GM12878 (cell line): ENCODE data around the gene ARHGEF3. TPM values are rescaled to one million over a fixed set of nuclear protein-coding genes. Genes with fewer than 3 reads are reported as not detected.
A peak's percentile ranks its signal among the peaks of the same experiment; 100 is the strongest.

Source experiments
- ATAC-seq: fragments of 200-7000 bp; cut with Tn5 transposase; 3 replicates; pipeline ENCODE4 v1.9.1; 2020; ENCODE audit warnings: mild to moderate bottlenecking, moderate library complexity
- BruUV-seq: library from RNA; stranded (reverse); fragments of 400-500 nt; replicated peaks from 2 replicates; lab custom pipeline; 2021; lab: Mats Ljungman, UMichigan
- CTCF ChIA-PET: fragments of 300-600 bp; sonication (Branson Sonifier 250); formaldehyde crosslinking; extraction: SDS; loops from one replicate; lab custom pipeline; 2021; ENCODE audit warnings: inconsistent platforms; lab: Yijun Ruan, JAX
- POLR2A ChIA-PET: fragments of 350-600 bp; formaldehyde crosslinking; extraction: SDS; loops from one replicate; lab custom pipeline; 2021; ENCODE audit warnings: inconsistent platforms; lab: Charles Lee
- RAD21 ChIA-PET: fragments of 300-600 bp; sonication (Branson Sonifier 250); formaldehyde crosslinking; loops from one replicate; lab custom pipeline; 2023; ENCODE audit warnings: antibody characterized with exemption; ENCODE audit not compliant: unreplicated experiment; lab: Charles Lee
- SMC1A ChIA-PET: fragments of 300-600 bp; sonication (Branson Sonifier 250); formaldehyde crosslinking; loops from one replicate; lab custom pipeline; 2023; ENCODE audit not compliant: unreplicated experiment, uncharacterized antibody; lab: Charles Lee
- DNase-seq: peaks from one replicate; pipeline ENCODE4 v3.0.0-alpha.2; 2011; ENCODE audit warnings: low read depth, low spot score
- FAIRE-seq: peaks from 3 replicates; lab custom pipeline; 2011; peaks lifted over from hg19 to GRCh38; lab: Jason Lieb, UNC
- H2AFZ ChIP-seq: 2 replicates; pipeline ENCODE4 v1.6.0; 2011; ENCODE audit warnings: low read depth, low read length, control low read depth; ENCODE audit not compliant: control insufficient read depth
- H3K27ac ChIP-seq: 2 replicates; pipeline ENCODE4 v1.5.1; 2011; ENCODE audit warnings: control low read depth; ENCODE audit not compliant: control insufficient read depth, insufficient read depth
- H3K27me3 ChIP-seq, 2 experiments: replicated peaks in 1 of 2; 2 replicates each; pipeline versions ENCODE4 v1.6.0 to v1.6.1; 2011; ENCODE audit warnings: low read length in 1 of 2; ENCODE audit not compliant: control insufficient read depth in 2 of 2, insufficient read depth in 2 of 2
- H3K36me3 ChIP-seq, 2 experiments: 2 replicates each; pipeline ENCODE4 v1.5.1; 2011; ENCODE audit warnings: low read length in 1 of 2; ENCODE audit not compliant: control insufficient read depth in 2 of 2, insufficient read depth in 2 of 2
- H3K4me1 ChIP-seq: 2 replicates; pipeline ENCODE4 v1.6.1; 2011; ENCODE audit warnings: mild to moderate bottlenecking, low read length, moderate library complexity, mixed read lengths; ENCODE audit not compliant: control insufficient read depth, insufficient read depth
- H3K4me2 ChIP-seq: 2 replicates; pipeline ENCODE4 v1.6.0; 2011; ENCODE audit warnings: control low read depth; ENCODE audit not compliant: control insufficient read depth, insufficient read depth
- H3K4me3 ChIP-seq: fragments of 200-600 bp; sonication (generic); 2 replicates; pipeline ENCODE4 v1.5.1; 2016
- H3K79me2 ChIP-seq: 2 replicates; pipeline ENCODE4 v1.6.0; 2011; ENCODE audit warnings: low read length; ENCODE audit not compliant: control insufficient read depth, insufficient read depth
- H3K9ac ChIP-seq: 2 replicates; pipeline ENCODE4 v1.8.0; 2011; ENCODE audit warnings: low read length, control low read depth, mixed read lengths; ENCODE audit not compliant: control insufficient read depth, insufficient read depth
- H3K9me3 ChIP-seq: replicated peaks from 3 replicates; pipeline ENCODE4 v1.5.1; 2011; ENCODE audit warnings: mild to moderate bottlenecking, low read length; ENCODE audit not compliant: control insufficient read depth, insufficient read depth
- H4K20me1 ChIP-seq: 2 replicates; pipeline ENCODE4 v1.6.0; 2011; ENCODE audit not compliant: control insufficient read depth, insufficient read depth
- GATAD2B ChIP-seq: fragments of 450-650 bp; conservative IDR thresholded peaks from 2 replicates; pipeline ENCODE4 v1.6.1; 2017; ENCODE audit warnings: low read depth, mild to moderate bottlenecking, moderate library complexity
- MYC ChIP-seq: IDR thresholded peaks from 2 replicates; pipeline ENCODE4 v1.6.1; 2011; ENCODE audit warnings: mild to moderate bottlenecking, low read length, moderate library complexity, inconsistent platforms; ENCODE audit not compliant: insufficient read depth, insufficient replicate concordance, insufficient read length, severe bottlenecking
- SMAD5 ChIP-seq: IDR thresholded peaks from 2 replicates; pipeline ENCODE4 v1.6.1; 2016; ENCODE audit warnings: antibody characterized with exemption, low read depth
- ZBED1 ChIP-seq: IDR thresholded peaks from 2 replicates; pipeline ENCODE4 v1.6.1; 2016; ENCODE audit warnings: borderline replicate concordance
- ZBTB11 ChIP-seq: fragments of 450-650 bp; formaldehyde crosslinking; IDR thresholded peaks from 2 replicates; pipeline ENCODE4 v1.5.0; 2022; ENCODE audit warnings: mild to moderate bottlenecking, missing genetic modification characterization
- ZBTB40 ChIP-seq: fragments of 450-650 bp; IDR thresholded peaks from 2 replicates; pipeline ENCODE4 v1.6.1; 2016; ENCODE audit warnings: mild to moderate bottlenecking, moderate library complexity, borderline replicate concordance
- WGBS: methylation state at CpG from one replicate; pipeline ENCODE4 v1.1.6; 2016; ENCODE audit warnings: low lambda C conversion rate; ENCODE audit not compliant: insufficient replicate concordance, insufficient coverage; ENCODE audit errors: missing lambda C conversion rate; 5-methylcytosine and 5-hydroxymethylcytosine counted together
- in situ Hi-C: fragments of 300-500 bp; cut with MboI; formaldehyde crosslinking; loops from 9 replicates; pipeline ENCODE4 v1.14.3; 2018; ENCODE audit warnings: mixed read lengths
- intact Hi-C: fragments of 100-400 bp; cut with micrococcal nuclease; formaldehyde crosslinking; loops from one replicate; pipeline ENCODE4 v1.14.2; 2022; ENCODE audit not compliant: unreplicated experiment
- polyA plus RNA-seq, 11 experiments: library from polyadenylated mRNA; depleted of rRNA in 4 of 11; unstranded in 6 of 11; stranded (reverse) in 5 of 11; fragments of >200 nt; fragmentation: Nextera tagmentation in 4 of 11; fragmentation: Illumina TruSeq in 1 of 11; extraction: Ambion mirVana in 4 of 11; extraction: Trizol in 1 of 11; gene quantifications; 1 replicate in 1 of 11; 2 replicates in 10 of 11; pipeline versions ENCODE4 v1.2.1 to v1.2.3, GENCODE V29; 2011 to 2016; ENCODE audit warnings: inconsistent platforms in 2 of 11, missing spikeins in 2 of 11, low read depth in 1 of 11
- total RNA-seq, 4 experiments: library from RNA; depleted of rRNA in 3 of 4; stranded (reverse); fragments of >200 nt in 3 of 4; fragmentation: Illumina TruSeq in 1 of 4; extraction: Trizol in 1 of 4; gene quantifications; 2 replicates each; pipeline versions ENCODE4 v1.2.1 to v1.2.3, GENCODE V29; 2013 to 2021
- TF ChIP-seq, protein P1 (sequence below): fragments of 450-650 bp; IDR thresholded peaks from 2 replicates; pipeline ENCODE4 v1.6.1; 2018; ENCODE audit warnings: mild to moderate bottlenecking, low read depth, moderate library complexity; ENCODE audit not compliant: partially characterized antibody

The ARHGEF3 gene
- total and polyA plus RNA-seq, 10 of the 15 experiments (the other 5 are each of a cell fraction or from before 2014, with no cell fraction given): 21.8 to 78.7 (median 56.2) TPM

DNA sequence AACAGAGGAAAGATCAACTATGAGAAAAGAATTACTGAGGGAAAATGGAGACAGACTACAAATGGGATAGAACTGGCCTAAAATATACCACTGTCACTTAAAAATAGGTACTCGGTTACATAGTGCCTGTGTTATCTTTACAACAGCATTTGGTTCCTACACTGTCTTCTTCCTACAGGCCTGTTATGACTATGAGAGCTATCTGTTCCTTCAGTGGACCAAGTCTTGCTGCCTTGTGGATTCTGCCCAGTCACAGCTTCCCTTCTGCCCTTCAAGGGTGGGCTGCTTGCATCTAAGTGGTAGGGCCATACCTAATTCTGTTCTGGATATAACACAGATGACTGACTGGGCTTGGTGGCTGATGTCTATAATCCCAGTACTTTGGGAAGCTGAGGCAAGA, 13.8 kb upstream of the ARHGEF3 start (continued):
- TF ChIP-seq, protein P1, sequence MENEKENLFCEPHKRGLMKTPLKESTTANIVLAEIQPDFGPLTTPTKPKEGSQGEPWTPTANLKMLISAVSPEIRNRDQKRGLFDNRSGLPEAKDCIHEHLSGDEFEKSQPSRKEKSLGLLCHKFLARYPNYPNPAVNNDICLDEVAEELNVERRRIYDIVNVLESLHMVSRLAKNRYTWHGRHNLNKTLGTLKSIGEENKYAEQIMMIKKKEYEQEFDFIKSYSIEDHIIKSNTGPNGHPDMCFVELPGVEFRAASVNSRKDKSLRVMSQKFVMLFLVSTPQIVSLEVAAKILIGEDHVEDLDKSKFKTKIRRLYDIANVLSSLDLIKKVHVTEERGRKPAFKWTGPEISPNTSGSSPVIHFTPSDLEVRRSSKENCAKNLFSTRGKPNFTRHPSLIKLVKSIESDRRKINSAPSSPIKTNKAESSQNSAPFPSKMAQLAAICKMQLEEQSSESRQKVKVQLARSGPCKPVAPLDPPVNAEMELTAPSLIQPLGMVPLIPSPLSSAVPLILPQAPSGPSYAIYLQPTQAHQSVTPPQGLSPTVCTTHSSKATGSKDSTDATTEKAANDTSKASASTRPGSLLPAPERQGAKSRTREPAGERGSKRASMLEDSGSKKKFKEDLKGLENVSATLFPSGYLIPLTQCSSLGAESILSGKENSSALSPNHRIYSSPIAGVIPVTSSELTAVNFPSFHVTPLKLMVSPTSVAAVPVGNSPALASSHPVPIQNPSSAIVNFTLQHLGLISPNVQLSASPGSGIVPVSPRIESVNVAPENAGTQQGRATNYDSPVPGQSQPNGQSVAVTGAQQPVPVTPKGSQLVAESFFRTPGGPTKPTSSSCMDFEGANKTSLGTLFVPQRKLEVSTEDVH: no peak
- TF ChIP-seq ZBTB11 (CRISPR knock-in tag) (no peak), SMAD5 (no peak), MYC (no peak), GATAD2B (no peak)

GRCh38 chr3:56813653-56813960, 11.9 kb upstream of the ARHGEF3 start:
- Histone ChIP-seq H3K9me3 (no peaks in the 10 kb centered on the region), H3K27ac (no peak overlapping the region), H3K4me1 (no peaks in the 10 kb centered on the region), H3K27me3 (peaks cover 0 to 2% of the 10 kb centered on the region in 2 experiments; a peak in 1 of 4 replicates), H2AFZ (no peak overlapping the region), H4K20me1 (peaks cover 4% of the 10 kb centered on the region), H3K4me2 (no peak overlapping the region), H3K4me3 (no peak overlapping the region), H3K79me2 (no peaks in the 10 kb centered on the region), H3K9ac (no peak overlapping the region), H3K36me3 (no peaks in the 10 kb centered on the region)
- SMC1A ChIA-PET: interaction anchor here (1.1 to 6.4 kb wide), 5 partner anchors 9 to 175 kb away, joined by 3 to 39 read pairs (median 9); no protein-coding TSS in a partner anchor
- TF ChIP-seq ZBED1: no peak
- TF ChIP-seq ZBTB40: peak; percentile 28; the same call in 1 of the 2 replicates
- POLR2A ChIA-PET: interaction anchor here (0.6 kb wide), 1 partner anchor 146 kb away, joined by 4 read pairs; no protein-coding TSS in a partner anchor
- RAD21 ChIA-PET: interaction anchor here (0.6 to 1.3 kb wide), 3 partner anchors 10 to 111 kb away, joined by 3 to 4 read pairs (median 3); no protein-coding TSS in a partner anchor
- DNase-seq (no peak), ATAC-seq (no peak), FAIRE-seq (no peak)
- WGBS: 0% methylated on average over 1 of the region's 1 CpG
- no TSS peak for BruUV-seq
- in situ Hi-C loops (no loop called here), intact Hi-C loops (no loop called here)
- CTCF ChIA-PET: interaction anchor here (1.0 to 3.8 kb wide), 5 partner anchors 8 to 176 kb away, joined by 3 to 41 read pairs (median 18); partner anchors contain the start of gene ARHGEF3
